Superior temporal gyrus (tissue), 1 donor: Measurements from ENCODE around the gene KRTAP4-11.
"Not testable (repeated sequence)": the region's sequence is repeated elsewhere in the genome, so short reads cannot be mapped to it uniquely, and the experiment has no call there.

Source experiments
- DNase-seq: peaks from one replicate; pipeline ENCODE4 v3.0.0-alpha.2; 2016; ENCODE audit errors: extremely low spot score

Gene KRTAP4-11

DNA sequence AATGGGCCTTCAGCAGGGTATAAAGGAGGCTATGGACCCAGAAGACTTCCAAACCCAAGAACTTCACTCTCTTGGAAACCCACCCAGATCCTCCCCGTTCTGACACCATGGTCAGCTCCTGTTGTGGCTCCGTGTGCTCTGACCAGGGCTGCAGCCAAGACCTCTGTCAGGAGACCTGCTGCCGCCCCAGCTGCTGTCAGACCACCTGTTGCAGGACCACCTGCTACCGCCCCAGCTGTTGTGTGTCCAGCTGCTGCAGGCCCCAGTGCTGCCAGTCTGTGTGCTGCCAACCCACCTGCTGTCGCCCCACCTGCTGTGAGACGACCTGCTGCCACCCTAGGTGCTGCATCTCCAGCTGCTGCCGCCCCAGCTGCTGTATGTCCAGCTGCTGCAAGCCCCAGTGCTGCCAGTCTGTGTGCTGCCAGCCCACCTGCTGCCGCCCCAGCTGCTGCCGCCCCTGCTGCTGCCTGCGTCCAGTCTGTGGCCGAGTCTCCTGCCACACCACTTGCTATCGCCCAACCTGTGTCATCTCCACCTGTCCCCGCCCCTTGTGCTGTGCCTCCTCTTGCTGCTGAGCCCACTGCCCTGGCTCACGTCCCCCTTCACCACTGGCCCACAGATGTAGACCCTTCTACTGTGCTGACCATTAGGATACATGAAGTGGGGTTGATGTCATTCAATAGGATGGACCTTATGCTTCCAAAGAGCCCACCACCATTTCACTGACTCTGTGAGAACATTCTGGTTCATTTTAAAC lies 33.9 kb downstream of the KRTAP4-11 start, which contains the start of gene KRTAP4-7:
Gene KRTAP4-7 (plus strand): TSS at position 51 of the 757 bp plus-strand sequence. CDS start 57 bp downstream, at position 108.
- DNase-seq, result not testable (repeated sequence)

DNA sequence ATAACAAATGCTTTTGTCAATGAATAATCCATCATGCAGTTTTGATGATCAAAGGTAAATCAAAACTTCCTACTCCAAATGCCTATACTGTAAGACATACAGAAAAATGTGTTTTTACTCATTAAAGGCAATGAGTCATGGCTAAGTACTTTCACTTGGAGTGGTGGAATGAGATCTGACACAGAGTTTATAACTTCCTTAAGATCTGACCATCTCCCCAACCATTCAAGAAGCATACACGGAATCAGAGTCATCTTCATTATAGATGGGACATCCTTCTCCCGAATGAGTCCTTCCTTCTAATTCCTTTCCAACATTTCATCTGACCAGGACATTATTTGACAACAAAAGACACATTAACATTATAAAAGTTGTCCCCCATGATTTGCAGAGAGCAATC lies 34.7 kb downstream of the KRTAP4-11 start:
- DNase-seq, result not testable (repeated sequence)

DNA sequence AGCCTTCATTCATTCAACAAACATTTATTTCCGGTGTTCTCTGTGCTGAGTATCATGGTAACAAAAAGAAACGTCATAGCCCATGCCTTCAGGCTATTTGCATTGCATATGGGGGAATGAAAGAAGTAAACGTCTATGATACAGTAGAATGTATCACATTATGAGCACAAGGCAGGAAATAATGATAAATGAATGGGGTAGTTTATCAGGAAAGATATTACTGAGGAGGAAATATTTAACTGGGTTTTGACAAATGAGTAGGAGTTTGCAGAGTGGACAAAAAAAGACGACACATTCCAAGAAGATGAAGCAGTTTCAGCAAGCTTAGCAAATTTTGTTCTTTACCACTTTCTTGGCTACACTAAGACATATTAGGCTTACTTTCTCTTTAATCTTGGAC lies 35.5 kb downstream of the KRTAP4-11 start:
- DNase-seq, result no peak

DNA sequence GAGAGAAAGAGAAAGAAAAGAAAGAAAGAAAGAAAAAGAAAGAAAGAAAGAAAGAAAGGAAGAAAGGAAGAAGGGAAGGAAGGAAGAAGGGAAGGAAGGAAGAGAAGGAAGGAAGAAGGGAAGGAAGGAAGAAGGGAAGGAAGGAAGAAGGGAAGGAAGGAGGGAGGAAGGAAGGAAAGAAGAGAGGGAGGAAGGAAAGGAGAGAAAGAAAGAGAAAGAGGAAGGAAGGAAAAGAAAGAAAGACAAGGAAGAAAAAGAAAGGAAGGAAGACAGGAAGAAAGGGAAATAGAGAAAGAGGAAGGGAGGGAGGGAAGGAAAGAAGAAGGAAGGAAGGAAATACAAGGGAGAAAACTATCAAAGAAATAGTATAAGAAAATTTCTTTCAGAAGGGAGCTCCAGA lies 41.4 kb downstream of the KRTAP4-11 start:
- no peak for DNase-seq

DNA sequence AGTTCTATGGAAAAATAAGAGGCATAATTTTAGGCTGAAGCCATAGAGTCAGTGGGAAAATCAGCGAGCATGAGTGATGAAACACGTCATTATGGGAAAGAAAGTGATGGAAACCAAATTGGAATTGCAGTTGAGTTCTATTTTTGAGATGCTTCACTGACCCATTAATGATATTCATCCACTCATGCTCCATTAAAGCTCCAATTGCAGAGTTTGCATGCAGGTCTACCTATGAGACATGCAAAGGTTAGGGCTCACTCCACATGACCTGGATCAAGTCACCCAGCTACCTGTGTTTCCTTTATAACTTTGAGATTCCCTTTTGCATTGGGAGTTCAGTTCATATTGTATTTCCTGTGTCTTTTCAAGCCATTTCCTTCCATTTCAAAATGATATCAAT lies 44.5 kb downstream of the KRTAP4-11 start:
- no peak for DNase-seq

DNA sequence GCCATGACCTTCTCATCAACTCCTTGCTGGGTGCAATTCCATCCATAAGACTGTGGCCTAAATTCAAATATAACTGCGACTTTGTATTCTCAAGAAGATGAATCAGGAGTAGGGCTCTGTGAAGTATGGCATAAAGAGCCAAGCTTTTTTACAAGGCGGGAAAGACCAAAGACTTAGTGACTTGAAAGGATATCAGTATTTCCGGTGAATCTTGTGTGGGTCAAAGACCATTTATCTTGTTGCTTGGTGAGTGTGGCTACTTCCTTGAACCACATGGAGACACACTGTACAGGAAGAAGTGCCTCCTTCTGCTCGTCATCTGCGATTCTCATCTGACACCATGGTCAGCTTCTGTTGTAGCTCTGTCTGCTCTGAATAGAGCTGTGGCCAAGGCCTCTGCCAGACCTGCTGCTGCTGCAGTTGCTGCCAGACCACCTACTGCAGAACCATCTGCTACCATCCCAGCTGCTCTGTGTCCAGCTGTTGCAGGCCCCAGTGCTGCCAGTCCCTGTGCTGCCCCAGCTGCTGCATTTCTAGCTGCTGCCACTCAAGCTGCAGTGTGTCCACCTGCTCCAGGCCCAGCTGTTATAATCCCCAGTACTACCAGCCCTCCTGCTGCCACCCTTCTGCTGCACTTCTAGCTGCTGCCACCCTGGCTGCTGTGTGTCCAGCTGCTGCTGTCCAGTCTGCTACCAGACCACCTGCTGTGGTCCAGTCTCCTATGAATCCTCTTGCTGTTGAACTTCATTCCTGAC lies 46.4 kb downstream of the KRTAP4-11 start:
- DNase-seq, result no peak

DNA sequence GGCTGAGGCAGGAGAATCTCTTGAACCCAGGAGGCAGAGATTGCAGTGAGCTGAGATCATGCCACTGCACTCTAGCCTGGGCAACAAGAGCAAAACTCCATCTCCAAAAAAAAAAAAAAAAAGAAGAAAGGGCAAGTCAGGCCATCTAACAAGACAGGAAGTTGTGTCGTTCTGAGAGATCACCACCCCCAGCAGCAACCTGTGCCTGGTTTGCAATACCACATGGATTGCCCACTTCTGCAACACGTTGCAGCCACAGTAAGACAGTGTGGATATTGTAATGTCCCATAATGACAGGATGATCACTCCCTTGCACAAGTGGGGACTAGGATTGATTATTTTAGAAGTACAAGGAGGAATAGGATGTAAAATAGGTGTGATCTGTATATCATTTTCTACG lies 49.1 kb downstream of the KRTAP4-11 start:
- DNase-seq, result no peak

DNA sequence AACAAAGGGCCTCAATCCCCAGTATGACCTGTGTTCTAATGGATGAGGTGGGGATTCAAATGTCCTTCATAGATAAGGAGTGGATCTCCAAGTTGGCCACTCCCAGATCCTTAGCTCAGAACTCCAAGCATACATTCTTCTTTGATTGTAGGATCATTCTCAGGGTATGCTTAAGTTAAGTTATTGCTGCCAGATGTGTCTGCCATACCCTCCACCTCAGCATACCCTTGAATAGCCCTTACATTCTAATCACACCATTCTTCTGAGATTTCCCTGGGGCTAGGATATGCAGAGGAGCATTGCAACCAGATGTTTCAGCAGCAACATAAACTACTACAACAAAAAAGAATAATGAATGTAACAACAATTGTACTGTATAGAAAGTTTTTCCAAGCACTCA lies 50.9 kb downstream of the KRTAP4-11 start:
- DNase-seq, result no peak
